T-helper 2 cell (primary cell): ENCODE data around the gene ARHGEF19.

Experiments
- DNase-seq, 5 experiments: peaks; one replicate each; pipeline versions ENCODE4 v3.0.0 to v3.0.0-alpha.2; 2012 to 2022

Gene ARHGEF19

GRCh38 chr1:16148329-16149092, 63.9 kb downstream of the ARHGEF19 start:
- DNase-seq, result no peak
